IMR-90 (cell line): ENCODE measurements around the gene ENKUR.

Experiments used
- BHLHE40 ChIP-seq: fragments of 150-350 bp; IDR thresholded peaks from 2 replicates; pipeline ENCODE4 v1.6.1; 2016; ENCODE audit warnings: mild to moderate bottlenecking, low read depth, low read length
- CEBPB ChIP-seq: IDR thresholded peaks from 2 replicates; pipeline ENCODE4 v1.6.1; 2012; ENCODE audit warnings: low read depth, low read length, improper control_type of control experiment
- ELK1 ChIP-seq: fragments of 150-350 bp; IDR thresholded peaks from 2 replicates; pipeline ENCODE4 v1.6.1; 2016; ENCODE audit warnings: low read depth, mild to moderate bottlenecking, low read length, moderate library complexity, borderline replicate concordance
- MAFK ChIP-seq: IDR thresholded peaks from 2 replicates; pipeline ENCODE4 v1.6.1; 2012; ENCODE audit warnings: low read depth, low read length, improper control_type of control experiment
- MXI1 ChIP-seq: IDR thresholded peaks from 2 replicates; pipeline ENCODE4 v1.6.1; 2012; ENCODE audit warnings: low read depth, mild to moderate bottlenecking, low read length, moderate library complexity, borderline replicate concordance
- NFE2L2 ChIP-seq: fragments of 150-350 bp; IDR thresholded peaks from 2 replicates; pipeline ENCODE4 v1.6.1; 2016; ENCODE audit warnings: low read depth, mild to moderate bottlenecking, low read length
- POLR2A ChIP-seq: IDR thresholded peaks from 2 replicates; pipeline ENCODE4 v1.6.1; 2012; ENCODE audit warnings: mild to moderate bottlenecking, low read depth, low read length
- RAD21 ChIP-seq: IDR thresholded peaks from 2 replicates; pipeline ENCODE4 v1.6.1; 2012; ENCODE audit warnings: low read length, improper control_type of control experiment
- RCOR1 ChIP-seq: IDR thresholded peaks from 2 replicates; pipeline ENCODE4 v1.6.1; 2012; ENCODE audit warnings: mild to moderate bottlenecking, low read length, improper control_type of control experiment; ENCODE audit not compliant: insufficient replicate concordance
- RFX5 ChIP-seq: IDR thresholded peaks from 2 replicates; pipeline ENCODE4 v1.8.0; 2012; ENCODE audit warnings: low read depth, mild to moderate bottlenecking, low read length, moderate library complexity
- SMC3 ChIP-seq: fragments of 150-350 bp; IDR thresholded peaks from 2 replicates; pipeline ENCODE4 v1.6.1; 2016; ENCODE audit warnings: low read depth, mild to moderate bottlenecking, antibody characterized with exemption, low read length, moderate library complexity
- TF ChIP-seq, protein P1 (sequence below): conservative IDR thresholded peaks from 2 replicates; pipeline ENCODE4 v1.5.1; 2012; ENCODE audit warnings: mild to moderate bottlenecking, low read depth, low read length, improper control_type of control experiment
- TF ChIP-seq, protein P2 (sequence below): fragments of 150-350 bp; IDR thresholded peaks from 2 replicates; pipeline ENCODE4 v1.6.1; 2017; ENCODE audit warnings: mild to moderate bottlenecking, antibody characterized with exemption, low read length, low read depth

- no peak for TF ChIP-seq MXI1
- TF ChIP-seq, protein P1, sequence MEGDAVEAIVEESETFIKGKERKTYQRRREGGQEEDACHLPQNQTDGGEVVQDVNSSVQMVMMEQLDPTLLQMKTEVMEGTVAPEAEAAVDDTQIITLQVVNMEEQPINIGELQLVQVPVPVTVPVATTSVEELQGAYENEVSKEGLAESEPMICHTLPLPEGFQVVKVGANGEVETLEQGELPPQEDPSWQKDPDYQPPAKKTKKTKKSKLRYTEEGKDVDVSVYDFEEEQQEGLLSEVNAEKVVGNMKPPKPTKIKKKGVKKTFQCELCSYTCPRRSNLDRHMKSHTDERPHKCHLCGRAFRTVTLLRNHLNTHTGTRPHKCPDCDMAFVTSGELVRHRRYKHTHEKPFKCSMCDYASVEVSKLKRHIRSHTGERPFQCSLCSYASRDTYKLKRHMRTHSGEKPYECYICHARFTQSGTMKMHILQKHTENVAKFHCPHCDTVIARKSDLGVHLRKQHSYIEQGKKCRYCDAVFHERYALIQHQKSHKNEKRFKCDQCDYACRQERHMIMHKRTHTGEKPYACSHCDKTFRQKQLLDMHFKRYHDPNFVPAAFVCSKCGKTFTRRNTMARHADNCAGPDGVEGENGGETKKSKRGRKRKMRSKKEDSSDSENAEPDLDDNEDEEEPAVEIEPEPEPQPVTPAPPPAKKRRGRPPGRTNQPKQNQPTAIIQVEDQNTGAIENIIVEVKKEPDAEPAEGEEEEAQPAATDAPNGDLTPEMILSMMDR = no peak
- TF ChIP-seq POLR2A = no peak
- TF ChIP-seq CEBPB = no peak
- no peak for TF ChIP-seq RCOR1
- no peak for TF ChIP-seq ELK1
- TF ChIP-seq, protein P2, sequence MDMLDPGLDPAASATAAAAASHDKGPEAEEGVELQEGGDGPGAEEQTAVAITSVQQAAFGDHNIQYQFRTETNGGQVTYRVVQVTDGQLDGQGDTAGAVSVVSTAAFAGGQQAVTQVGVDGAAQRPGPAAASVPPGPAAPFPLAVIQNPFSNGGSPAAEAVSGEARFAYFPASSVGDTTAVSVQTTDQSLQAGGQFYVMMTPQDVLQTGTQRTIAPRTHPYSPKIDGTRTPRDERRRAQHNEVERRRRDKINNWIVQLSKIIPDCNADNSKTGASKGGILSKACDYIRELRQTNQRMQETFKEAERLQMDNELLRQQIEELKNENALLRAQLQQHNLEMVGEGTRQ = no peak
- no peak for TF ChIP-seq MAFK
- TF ChIP-seq NFE2L2 = no peak
- TF ChIP-seq BHLHE40 = no peak
- TF ChIP-seq RAD21 = no peak
- no peak for TF ChIP-seq RFX5
- TF ChIP-seq SMC3 = no peak
Measured at GRCh38 chr10:24979685-24980084, 36.3 kb downstream of the ENKUR start.
